HFFc6 (cell line): ENCODE measurements around the gene DDX23. TPM values are rescaled to one million over a fixed set of nuclear protein-coding genes. Genes with fewer than 3 reads are reported as not detected.

Experiments used
- DNase-seq: peaks from one replicate; pipeline ENCODE4 v3.0.0-alpha.2; 2018
- H3K27ac Mint-ChIP-seq: 2 replicates; pipeline ENCODE4 v1.8.0; 2020; ENCODE audit warnings: mild to moderate bottlenecking, mixed read lengths
- H3K27me3 Mint-ChIP-seq: 2 replicates; pipeline ENCODE4 v1.8.0; 2021; ENCODE audit warnings: mild to moderate bottlenecking, moderate library complexity, mixed read lengths; ENCODE audit not compliant: insufficient read depth
- H3K36me3 Mint-ChIP-seq: 2 replicates; pipeline ENCODE4 v1.8.0; 2021; ENCODE audit warnings: low read depth, mixed read lengths
- H3K4me1 Mint-ChIP-seq: 2 replicates; pipeline ENCODE4 v1.8.0; 2020; ENCODE audit warnings: low read depth, mixed read lengths
- H3K4me3 Mint-ChIP-seq: 2 replicates; pipeline ENCODE4 v1.8.0; 2020; ENCODE audit warnings: mild to moderate bottlenecking, moderate library complexity, mixed read lengths
- H3K9me3 Mint-ChIP-seq: 2 replicates; pipeline ENCODE4 v1.8.0; 2020; ENCODE audit warnings: mild to moderate bottlenecking, mixed read lengths
- total RNA-seq, 6 experiments: library from RNA; stranded (reverse); fragmentation: NEBNext Ultra II Directional; extraction: Animal tissue kit (Norgen Biotek cat#: 25700); gene quantifications; 2 replicates in 1 of 6; 3 replicates in 5 of 6; pipeline ENCODE4 v1.2.3, GENCODE V29; 2021
- TF ChIP-seq, protein P1 (sequence below): fragments of 200-600 bp; sonication (generic); IDR thresholded peaks from 2 replicates; pipeline ENCODE4 v1.5.0; 2021; ENCODE audit warnings: antibody characterized with exemption, mild to moderate bottlenecking

The DDX23 gene
- total RNA-seq, 6 experiments from 2014 or later: 57.4 to 84.1 (median 69.8) TPM

DNA sequence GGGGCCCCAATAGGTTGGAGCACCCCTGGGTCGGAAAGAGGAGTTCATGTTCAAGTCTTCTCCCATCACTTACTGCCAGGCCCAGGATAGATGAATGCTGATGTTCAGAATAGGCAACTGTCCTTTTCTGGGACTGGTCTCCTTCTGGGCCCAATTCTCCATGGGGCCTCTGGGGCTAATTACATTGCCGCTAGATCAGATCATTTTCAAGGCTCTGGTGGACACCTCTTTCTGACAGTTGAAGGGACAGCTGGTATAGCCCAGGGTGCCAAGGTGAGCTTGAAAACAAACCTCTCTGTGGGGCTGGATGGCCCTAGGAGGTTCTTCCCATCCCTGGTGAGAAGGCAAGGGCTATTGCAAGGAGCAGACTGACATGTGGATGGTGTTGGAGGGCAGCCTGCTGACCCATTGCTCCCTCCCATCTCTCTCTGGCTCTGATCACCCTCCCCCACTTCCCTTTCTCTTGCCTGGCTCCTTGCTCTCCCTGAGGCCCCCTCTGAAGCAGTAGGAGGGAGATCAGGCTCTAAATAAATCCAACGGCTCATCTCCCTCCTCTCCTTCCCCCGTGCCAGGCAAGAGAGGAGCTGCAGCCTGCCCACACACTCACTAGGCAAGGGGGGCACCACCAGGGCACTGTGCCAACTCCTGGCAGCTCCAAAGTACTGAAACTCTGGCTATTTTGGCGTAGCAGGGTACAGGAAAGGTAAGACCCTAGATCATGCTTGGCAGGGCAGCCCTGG, 31.8 kb downstream of the DDX23 start:
- Mint-ChIP-seq H3K9me3 (no peaks in the 10 kb centered on the region), H3K4me1 (peaks cover 31% of the 10 kb centered on the region), H3K36me3 (peaks cover 2% of the 10 kb centered on the region; the same call in 1 of the 2 replicates), H3K27me3 (no peaks in the 10 kb centered on the region; the same call in 1 of the 2 replicates), H3K4me3 (no peak overlapping the region; the same call in 1 of the 2 replicates), H3K27ac (no peak overlapping the region)
- no peak for DNase-seq
- TF ChIP-seq, protein P1, sequence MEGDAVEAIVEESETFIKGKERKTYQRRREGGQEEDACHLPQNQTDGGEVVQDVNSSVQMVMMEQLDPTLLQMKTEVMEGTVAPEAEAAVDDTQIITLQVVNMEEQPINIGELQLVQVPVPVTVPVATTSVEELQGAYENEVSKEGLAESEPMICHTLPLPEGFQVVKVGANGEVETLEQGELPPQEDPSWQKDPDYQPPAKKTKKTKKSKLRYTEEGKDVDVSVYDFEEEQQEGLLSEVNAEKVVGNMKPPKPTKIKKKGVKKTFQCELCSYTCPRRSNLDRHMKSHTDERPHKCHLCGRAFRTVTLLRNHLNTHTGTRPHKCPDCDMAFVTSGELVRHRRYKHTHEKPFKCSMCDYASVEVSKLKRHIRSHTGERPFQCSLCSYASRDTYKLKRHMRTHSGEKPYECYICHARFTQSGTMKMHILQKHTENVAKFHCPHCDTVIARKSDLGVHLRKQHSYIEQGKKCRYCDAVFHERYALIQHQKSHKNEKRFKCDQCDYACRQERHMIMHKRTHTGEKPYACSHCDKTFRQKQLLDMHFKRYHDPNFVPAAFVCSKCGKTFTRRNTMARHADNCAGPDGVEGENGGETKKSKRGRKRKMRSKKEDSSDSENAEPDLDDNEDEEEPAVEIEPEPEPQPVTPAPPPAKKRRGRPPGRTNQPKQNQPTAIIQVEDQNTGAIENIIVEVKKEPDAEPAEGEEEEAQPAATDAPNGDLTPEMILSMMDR: no peak

DNA sequence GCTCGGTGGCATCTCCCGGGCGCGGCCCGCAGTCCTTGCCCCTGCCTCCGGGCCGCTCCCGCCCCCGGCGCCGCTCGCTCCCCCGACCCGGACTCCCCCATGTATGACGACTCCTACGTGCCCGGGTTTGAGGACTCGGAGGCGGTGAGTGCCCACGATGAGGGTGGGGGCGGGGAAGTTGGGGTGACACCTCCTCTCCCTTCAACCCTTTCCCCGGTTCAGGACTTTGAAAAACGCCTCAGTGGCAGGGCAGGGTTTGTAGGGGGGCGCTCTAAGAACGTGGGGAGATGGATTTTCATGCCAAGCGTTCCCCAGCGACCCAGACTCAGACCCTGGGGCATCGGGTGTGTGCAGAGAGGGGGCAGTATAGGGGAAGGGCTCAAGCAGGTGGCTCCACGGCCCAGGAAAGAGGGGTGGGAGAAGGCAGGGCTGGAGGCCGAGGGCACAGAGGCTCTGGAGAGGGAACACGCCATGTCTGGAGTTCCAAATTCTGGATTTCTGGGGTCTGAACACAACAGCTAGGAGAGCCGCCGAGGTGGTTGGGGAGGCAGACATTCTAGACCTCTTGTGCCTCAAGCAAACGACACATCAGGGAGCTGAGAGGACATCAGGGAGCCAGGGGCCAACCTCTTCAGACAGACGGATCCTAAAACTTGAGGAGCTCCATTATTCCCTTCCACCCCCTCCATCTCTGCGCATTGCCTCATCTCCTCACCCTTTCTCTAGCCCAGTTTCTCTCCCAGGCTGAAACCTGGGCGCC, 33.0 kb downstream of the DDX23 start:
- Mint-ChIP-seq H3K4me1 (peaks cover 31% of the 10 kb centered on the region), H3K4me3 (peak overlapping the region; percentile 88), H3K27ac (peak overlapping the region; percentile 26; the same call in 1 of the 2 replicates), H3K9me3 (no peaks in the 10 kb centered on the region), H3K27me3 (no peaks in the 10 kb centered on the region; the same call in 1 of the 2 replicates), H3K36me3 (no peaks in the 10 kb centered on the region)
- TF ChIP-seq, protein P1: peak; percentile 56
- no peak for DNase-seq

DNA sequence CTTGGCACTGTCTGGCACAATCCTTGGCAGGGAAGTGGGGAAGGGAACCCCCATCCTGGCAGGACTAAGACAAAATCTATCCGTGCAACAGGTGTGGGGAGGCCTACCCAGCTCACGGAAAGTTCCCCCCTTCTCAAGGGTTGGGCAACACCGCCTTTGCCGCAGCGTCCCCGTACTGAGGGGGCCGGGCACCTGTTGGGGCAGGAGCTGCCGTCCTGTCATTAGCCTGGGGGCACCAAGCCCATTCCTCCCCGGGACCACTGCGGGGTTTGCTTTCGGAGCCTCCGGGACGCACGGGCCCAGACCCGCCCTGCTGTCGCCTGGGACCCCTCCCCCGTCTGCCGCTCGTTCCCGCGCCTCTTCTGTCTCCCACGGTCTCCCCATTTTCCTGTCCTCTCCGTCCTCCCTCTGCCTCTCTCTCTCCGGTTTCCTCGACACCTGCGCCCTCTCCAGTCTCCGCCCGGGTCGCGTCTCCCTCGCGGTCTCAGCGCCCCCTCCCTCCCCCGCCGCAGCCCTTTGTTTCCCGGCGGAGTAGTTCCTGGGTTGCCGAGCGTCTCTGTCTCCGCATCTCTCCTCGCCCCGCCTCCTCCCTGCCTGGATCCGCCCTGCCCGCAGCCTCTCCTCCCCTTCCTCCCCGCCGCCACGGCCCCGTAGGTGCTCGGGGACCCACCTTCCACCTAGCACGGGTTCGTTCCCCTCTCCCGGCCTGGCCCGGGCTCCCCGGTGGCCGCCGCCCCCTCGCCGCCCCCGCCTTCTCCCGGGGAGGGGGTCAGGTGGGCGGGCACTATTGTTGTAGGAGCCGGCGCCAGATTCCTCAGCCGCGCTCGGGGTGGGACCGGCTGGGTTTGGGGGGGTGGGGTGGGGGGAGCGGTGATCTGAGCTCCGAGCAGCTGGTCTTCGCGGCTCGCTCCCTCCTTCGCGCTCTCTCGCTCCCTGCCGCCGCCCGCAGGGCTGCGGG, 33.8 kb downstream of the DDX23 start, which contains the start of gene CACNB3:
TSS of gene CACNB3 (plus strand) at position 624 of the 958 bp plus-strand sequence. CDS start 434 bp downstream, outside the sequence.
- Mint-ChIP-seq H3K36me3 (no peaks in the 10 kb centered on the region), H3K9me3 (no peaks in the 10 kb centered on the region), H3K27me3 (no peaks in the 10 kb centered on the region; the same call in 1 of the 2 replicates), H3K4me3 (peak within 1 kb of the TSS; percentile 88), H3K4me1 (peaks cover 31% of the 10 kb centered on the region), H3K27ac (peak within 1 kb of the TSS; percentile 26; the same call in 1 of the 2 replicates)
- TF ChIP-seq, protein P1: no peak
- peak; percentile 23 for DNase-seq

DNA sequence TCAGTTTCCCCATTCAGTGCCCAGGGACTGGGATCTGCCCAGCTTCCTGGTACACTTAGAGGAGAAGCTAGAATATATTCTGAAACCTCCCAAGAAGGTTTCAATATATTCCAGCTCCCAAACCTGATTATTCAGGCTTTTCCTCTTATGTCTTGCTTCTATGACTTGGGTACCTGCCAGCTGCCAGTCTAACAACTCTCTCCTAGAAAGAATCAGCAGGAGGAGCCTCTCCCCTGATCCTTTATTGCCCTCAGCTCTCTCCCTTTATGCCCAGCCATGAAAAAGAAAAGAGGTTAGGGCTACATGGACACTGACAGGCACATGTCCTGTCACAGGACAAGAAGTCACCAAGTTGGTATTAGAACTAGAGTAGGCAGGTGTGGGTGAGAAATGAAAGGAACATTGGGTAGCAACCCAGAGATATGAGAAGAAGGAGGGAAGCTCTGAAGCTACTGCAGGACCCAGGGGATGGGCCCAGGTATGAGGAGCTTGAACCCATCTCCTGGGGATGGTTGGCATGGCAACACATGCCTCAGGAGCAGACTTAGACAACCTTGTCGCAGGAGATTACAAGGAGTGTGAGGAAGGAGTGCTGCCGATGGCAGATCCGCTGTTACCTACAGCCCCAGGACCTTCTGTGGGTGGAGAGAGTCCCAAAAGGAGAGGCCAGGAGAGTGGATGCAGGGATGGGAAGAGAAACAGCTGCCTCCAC, 35.7 kb downstream of the DDX23 start:
- TF ChIP-seq, protein P1: no peak
- no peaks in the 10 kb centered on the region; the same call in 1 of the 2 replicates for H3K36me3 Mint-ChIP-seq
- H3K4me1 Mint-ChIP-seq: peaks cover 45% of the 10 kb centered on the region
- no peaks in the 10 kb centered on the region for H3K9me3 Mint-ChIP-seq
- no peak for DNase-seq
- peak overlapping the region; percentile 97 for H3K4me3 Mint-ChIP-seq
- H3K27ac Mint-ChIP-seq: no peak overlapping the region
- no peaks in the 10 kb centered on the region; the same call in 1 of the 2 replicates for H3K27me3 Mint-ChIP-seq
